Measurements from ENCODE around the gene TSPAN33. TPM values are rescaled to one million over a fixed set of nuclear protein-coding genes. Genes with fewer than 3 reads are reported as not detected.
"Not testable (repeated sequence)": the region's sequence is repeated elsewhere in the genome, so short reads cannot be mapped to it uniquely, and the experiment has no call there.

Gene TSPAN33
- total and polyA plus RNA-seq, 9 donors = 1.7 to 9.3 (median 6.0) TPM

DNA sequence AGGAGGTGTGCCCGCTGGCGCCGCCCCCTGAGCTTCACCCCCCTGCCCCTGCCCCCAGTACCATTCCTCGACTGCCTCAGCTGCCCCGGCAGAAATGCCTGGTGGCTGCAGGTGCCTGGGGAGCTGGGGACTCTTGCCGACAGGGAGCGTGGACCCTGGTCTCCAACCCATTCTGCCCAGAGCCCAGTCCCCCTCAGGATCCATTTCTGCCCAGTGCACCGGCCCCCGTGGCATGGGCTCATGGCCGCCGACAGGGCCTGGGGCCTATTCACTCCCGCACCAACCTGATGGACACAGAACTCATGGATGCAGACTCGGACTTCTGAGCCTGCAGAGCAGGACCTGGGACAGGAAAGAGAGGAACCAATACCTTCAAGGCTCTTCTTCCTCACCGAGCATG, 67.6 kb downstream of the TSPAN33 start:
- Histone ChIP-seq H3K9me3 (no peaks in the 10 kb centered on the region), H3K4me3 (no peak overlapping the region), H3K4me1 (ENCODE audit: insufficient read depth) (no peaks in the 10 kb centered on the region), H3K27ac (no peak overlapping the region), H3K27me3 (no peaks in the 10 kb centered on the region), H3K36me3 (no peaks in the 10 kb centered on the region)
- intact Hi-C loops (cut with DNase I) = loop anchor here in 3 of 4 donors (2.0 to 10.0 kb wide), 5 partner anchors 49 to 263 kb away; no protein-coding TSS in a partner anchor
- no peak for DNase-seq
- no peak for TF ChIP-seq EP300 (IDR thresholded peaks at IDR 0.05)
- no peak for TF ChIP-seq POLR2A (IDR thresholded peaks at IDR 0.05)
- TF ChIP-seq, protein P1, sequence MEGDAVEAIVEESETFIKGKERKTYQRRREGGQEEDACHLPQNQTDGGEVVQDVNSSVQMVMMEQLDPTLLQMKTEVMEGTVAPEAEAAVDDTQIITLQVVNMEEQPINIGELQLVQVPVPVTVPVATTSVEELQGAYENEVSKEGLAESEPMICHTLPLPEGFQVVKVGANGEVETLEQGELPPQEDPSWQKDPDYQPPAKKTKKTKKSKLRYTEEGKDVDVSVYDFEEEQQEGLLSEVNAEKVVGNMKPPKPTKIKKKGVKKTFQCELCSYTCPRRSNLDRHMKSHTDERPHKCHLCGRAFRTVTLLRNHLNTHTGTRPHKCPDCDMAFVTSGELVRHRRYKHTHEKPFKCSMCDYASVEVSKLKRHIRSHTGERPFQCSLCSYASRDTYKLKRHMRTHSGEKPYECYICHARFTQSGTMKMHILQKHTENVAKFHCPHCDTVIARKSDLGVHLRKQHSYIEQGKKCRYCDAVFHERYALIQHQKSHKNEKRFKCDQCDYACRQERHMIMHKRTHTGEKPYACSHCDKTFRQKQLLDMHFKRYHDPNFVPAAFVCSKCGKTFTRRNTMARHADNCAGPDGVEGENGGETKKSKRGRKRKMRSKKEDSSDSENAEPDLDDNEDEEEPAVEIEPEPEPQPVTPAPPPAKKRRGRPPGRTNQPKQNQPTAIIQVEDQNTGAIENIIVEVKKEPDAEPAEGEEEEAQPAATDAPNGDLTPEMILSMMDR (IDR thresholded peaks at IDR 0.05) = no peak
- 85 to 87% (median 86%) methylated on average over 14 of the region's 14 CpGs for WGBS, 3 donors

GRCh38 chr7:129212596-129212995, 68.1 kb downstream of the TSPAN33 start:
- no peak overlapping the region for H3K4me3 ChIP-seq
- no peaks in the 10 kb centered on the region for H3K36me3 ChIP-seq
- intact Hi-C loops (cut with DNase I) = loop anchor here in 3 of 4 donors (2.0 to 10.0 kb wide), 5 partner anchors 50 to 262 kb away; no protein-coding TSS in a partner anchor
- no peaks in the 10 kb centered on the region for H3K27me3 ChIP-seq
- TF ChIP-seq, protein P1 (IDR thresholded peaks at IDR 0.05) = no peak
- TF ChIP-seq POLR2A (IDR thresholded peaks at IDR 0.05) (no peak), EP300 (IDR thresholded peaks at IDR 0.05) (no peak)
- no peak overlapping the region for H3K27ac ChIP-seq
- H3K4me1 ChIP-seq (ENCODE audit: insufficient read depth) = no peaks in the 10 kb centered on the region
- DNase-seq = no peak
- no peaks in the 10 kb centered on the region for H3K9me3 ChIP-seq
- WGBS, 3 donors = 75 to 80% (median 77%) methylated on average over 4 of the region's 4 CpGs

DNA sequence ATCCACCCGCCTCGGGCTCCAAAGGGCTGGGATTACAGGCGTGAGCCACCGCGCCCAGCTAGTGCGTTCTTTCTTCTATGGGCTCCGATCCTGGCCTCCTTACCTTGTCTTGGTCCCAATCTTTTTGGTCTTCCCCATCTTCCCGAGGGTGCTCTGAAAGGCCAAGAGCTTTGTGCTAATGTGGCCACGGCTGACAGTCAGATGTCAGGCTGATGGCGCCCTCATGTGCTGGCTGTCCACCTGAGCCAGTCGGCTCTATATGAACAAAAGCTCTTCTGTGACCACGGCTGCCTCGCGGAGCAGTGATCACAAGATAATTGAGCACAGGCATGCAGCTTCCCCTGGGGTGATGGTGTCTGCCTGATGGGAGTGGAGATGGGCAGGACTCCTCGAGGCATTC, 69.3 kb downstream of the TSPAN33 start:
- H3K4me1 ChIP-seq (ENCODE audit: insufficient read depth) = no peaks in the 10 kb centered on the region
- intact Hi-C loops (cut with DNase I) = loop anchor here in 3 of 4 donors (2.0 to 10.0 kb wide), 5 partner anchors 51 to 261 kb away; no protein-coding TSS in a partner anchor
- TF ChIP-seq, protein P1 (IDR thresholded peaks at IDR 0.05) = no peak
- TF ChIP-seq POLR2A (IDR thresholded peaks at IDR 0.05) (no peak), EP300 (IDR thresholded peaks at IDR 0.05) (no peak)
- H3K27me3 ChIP-seq = no peaks in the 10 kb centered on the region
- 54 to 64% (median 61%) methylated on average over 14 to 15 of the region's 15 CpGs for WGBS, 3 donors
- no peaks in the 10 kb centered on the region for H3K9me3 ChIP-seq
- no peak overlapping the region for H3K4me3 ChIP-seq
- H3K27ac ChIP-seq = no peak overlapping the region
- no peak for DNase-seq
- H3K36me3 ChIP-seq = no peaks in the 10 kb centered on the region

DNA sequence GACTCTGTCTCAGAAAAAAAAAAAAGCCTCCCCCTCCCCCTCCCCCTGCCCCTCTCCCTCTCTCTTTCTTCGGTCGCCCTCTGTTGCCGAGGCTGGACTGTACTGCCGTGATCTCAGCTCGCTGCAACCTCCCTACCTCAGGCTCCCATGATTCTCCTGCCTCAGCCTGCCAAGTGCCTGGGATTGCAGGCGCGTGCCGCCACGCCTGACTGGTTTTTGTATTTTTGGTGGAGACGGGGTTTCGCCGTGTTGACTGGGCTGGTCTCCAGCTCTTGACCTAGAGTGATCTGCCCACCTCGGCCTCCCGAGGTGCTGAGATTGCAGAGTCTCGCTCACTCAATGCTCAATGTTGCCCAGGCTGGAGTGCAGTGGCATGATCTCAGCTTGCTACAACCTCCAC, 71.2 kb downstream of the TSPAN33 start:
- DNase-seq, H3K4me3 ChIP-seq: not testable (repeated sequence)
- intact Hi-C loops (cut with DNase I) = loop anchor here (5.0 to 10.0 kb wide), 5 partner anchors 79 to 259 kb away; no protein-coding TSS in a partner anchor

DNA sequence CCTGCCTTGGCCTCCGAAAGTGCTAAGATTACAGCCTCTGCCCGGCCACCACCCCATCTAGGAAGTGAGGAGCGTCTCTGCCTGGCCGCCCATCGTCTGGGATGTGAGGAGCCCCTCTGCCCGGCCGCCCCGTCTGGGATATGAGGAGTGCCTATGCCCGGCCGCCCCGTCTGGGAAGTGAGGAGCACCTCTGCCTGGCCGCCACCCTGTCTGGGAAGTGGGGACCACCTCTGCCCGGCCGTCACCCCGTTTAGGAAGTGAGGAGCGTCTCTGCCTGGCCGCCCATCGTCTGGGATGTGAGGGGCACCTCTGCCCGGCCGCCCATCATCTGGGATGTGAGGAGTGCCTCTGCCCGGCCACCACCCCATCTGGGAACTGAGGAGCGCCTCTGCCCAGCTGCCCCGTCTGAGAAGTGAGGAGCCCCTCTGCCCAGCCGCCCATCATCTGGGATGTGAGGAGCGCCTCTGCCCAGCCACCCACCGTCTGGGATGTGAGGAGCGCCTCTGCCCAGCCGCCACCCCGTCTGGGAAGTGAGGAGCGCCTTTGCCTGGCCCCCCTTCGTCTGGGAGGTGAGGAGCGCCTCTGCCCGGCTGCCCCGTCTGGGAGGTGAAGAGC, 71.7 kb downstream of the TSPAN33 start:
- not testable (repeated sequence) for H3K27ac ChIP-seq; H3K9me3 ChIP-seq; H3K27me3 ChIP-seq; DNase-seq; H3K4me1 ChIP-seq (ENCODE audit: insufficient read depth); H3K4me3 ChIP-seq; H3K36me3 ChIP-seq
- intact Hi-C loops (cut with DNase I) = loop anchor here (5.0 to 10.0 kb wide), 5 partner anchors 79 to 259 kb away; no protein-coding TSS in a partner anchor
- WGBS, 3 donors = 94 to 96% (median 96%) methylated on average over 29 to 34 of the region's 34 CpGs

More for the DNA sequence above, 71.2 kb downstream of the TSPAN33 start:
- WGBS, 3 donors = 95 to 97% (median 96%) methylated on average over 15 of the region's 15 CpGs
- not testable (repeated sequence) for H3K27me3 ChIP-seq; H3K36me3 ChIP-seq; H3K9me3 ChIP-seq; H3K27ac ChIP-seq; H3K4me1 ChIP-seq (ENCODE audit: insufficient read depth)

DNA sequence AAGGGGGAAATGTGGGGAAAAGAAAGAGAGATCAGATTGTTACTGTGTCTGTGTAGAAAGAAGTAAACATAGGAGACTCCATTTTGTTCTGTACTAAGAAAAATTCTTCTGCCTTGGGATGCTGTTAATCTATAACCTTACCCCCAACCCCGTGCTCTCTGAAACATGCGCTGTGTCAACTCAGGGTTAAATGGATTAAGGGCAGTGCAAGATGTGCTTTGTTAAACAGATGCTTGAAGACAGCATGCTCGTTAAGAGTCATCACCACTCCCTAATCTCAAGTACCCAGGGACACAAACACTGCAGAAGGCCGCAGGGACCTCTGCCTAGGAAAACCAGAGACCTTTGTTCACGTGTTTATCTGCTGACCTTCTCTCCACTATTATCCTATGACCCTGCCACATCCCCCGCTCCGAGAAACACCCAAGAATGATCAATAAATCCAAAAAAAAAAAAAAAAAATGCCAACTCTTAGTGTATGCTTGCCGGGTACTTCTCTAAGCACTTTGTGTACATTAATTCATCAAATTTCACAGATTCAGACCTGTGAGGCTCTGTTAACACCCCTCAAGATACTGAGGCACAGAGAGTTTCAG, 72.4 kb downstream of the TSPAN33 start:
- not testable (repeated sequence) for DNase-seq; H3K9me3 ChIP-seq; H3K27ac ChIP-seq; H3K27me3 ChIP-seq; H3K4me1 ChIP-seq (ENCODE audit: insufficient read depth); H3K4me3 ChIP-seq; H3K36me3 ChIP-seq
- WGBS, 3 donors = 74 to 79% (median 75%) methylated on average over 8 of the region's 8 CpGs
- intact Hi-C loops (cut with DNase I) = loop anchor here (5.0 to 10.0 kb wide), 5 partner anchors 78 to 258 kb away; no protein-coding TSS in a partner anchor
